GM13977 (cell line): ENCODE data around the gene ZNF532.

Experiments
- DNase-seq: peaks from one replicate; pipeline ENCODE4 v3.0.0; 2012; ENCODE audit warnings: low spot score
- CTCF ChIP-seq: IDR thresholded peaks from 2 replicates; pipeline ENCODE4 v1.5.1; 2012; ENCODE audit warnings: mild to moderate bottlenecking, control low read depth; ENCODE audit not compliant: insufficient read depth; ENCODE audit errors: extremely low read depth, missing control alignments
- in situ Hi-C: fragments of 300-500 bp; cut with MboI; formaldehyde crosslinking; loops from one replicate; pipeline ENCODE4 v1.12.0; 2022; ENCODE audit warnings: low sequenced_read_pairs, low pct_unique_long_range_greater_than_20kb, mixed read lengths, inconsistent platforms; ENCODE audit not compliant: unreplicated experiment

The ZNF532 gene

GRCh38 chr18:58955001-58955400, 90.3 kb downstream of the ZNF532 start:
- in situ Hi-C loops: no loop called here
- TF ChIP-seq CTCF: no peak
- no peak for DNase-seq

GRCh38 chr18:58955738-58956137, 91.1 kb downstream of the ZNF532 start:
- in situ Hi-C loops: no loop called here

GRCh38 chr18:58958628-58959027, 94.0 kb downstream of the ZNF532 start:
- in situ Hi-C loops: no loop called here
- TF ChIP-seq CTCF: no peak
- no peak for DNase-seq

More at GRCh38 chr18:58955738-58956137, 91.1 kb downstream of the ZNF532 start:
- no peak for DNase-seq
- no peak for TF ChIP-seq CTCF

- in situ Hi-C loops: no loop called here
- TF ChIP-seq CTCF: no peak
- no peak for DNase-seq
Observed at GRCh38 chr18:58960508-58960907, 95.8 kb downstream of the ZNF532 start.

GRCh38 chr18:58960946-58961722, 96.5 kb downstream of the ZNF532 start:
- DNase-seq: no peak
- TF ChIP-seq CTCF: no peak
- in situ Hi-C loops: no loop called here

GRCh38 chr18:58962336-58962735, 97.7 kb downstream of the ZNF532 start:
- no peak for DNase-seq
- TF ChIP-seq CTCF: no peak
- in situ Hi-C loops: no loop called here
